GM18951 (cell line): ENCODE results near the gene GNB1.

Experiments
- POLR2A ChIP-seq: IDR thresholded peaks from 4 replicates; pipeline ENCODE4 v1.6.1; 2011; ENCODE audit warnings: mild to moderate bottlenecking; ENCODE audit not compliant: insufficient read length, insufficient read depth; ENCODE audit errors: extremely low read depth
- in situ Hi-C: fragments of 300-500 bp; cut with MboI; formaldehyde crosslinking; loops from one replicate; pipeline ENCODE4 v1.12.0; 2022; ENCODE audit warnings: low sequenced_read_pairs, mixed read lengths, inconsistent platforms; ENCODE audit not compliant: unreplicated experiment

Gene GNB1

DNA sequence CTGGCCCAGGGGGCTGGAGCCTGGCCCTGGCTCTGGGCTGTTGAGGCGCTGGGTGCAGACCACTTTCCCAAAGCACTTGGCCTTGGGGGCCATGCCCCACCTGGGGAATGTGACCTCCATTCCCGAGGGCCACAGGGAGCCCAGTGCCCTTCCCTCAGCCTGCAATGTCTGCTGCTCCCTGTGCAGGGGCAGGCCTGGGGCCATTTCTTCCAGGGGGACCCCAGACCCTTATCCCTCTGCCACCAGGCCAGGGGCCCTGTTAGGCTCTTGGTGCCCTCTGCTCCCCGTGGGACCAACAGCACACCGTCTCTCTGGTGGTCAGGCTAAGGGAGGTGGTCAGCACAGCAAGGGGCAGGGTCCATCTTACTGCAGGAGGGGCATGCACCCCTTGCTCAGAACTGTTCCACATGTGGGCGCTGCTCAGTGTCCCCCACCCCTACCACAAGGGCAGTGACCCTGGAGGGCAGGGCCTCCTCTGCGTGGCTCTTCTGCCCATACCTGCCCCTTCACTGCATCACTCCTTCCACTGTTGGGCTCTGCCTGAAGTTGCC is 29.2 kb upstream of the GNB1 start:
- no peak for TF ChIP-seq POLR2A
- in situ Hi-C loops: no loop called here

- in situ Hi-C loops: no loop called here
- TF ChIP-seq POLR2A: peak; percentile 39
Measured at GRCh38 chr1:1919304-1920056, 28.6 kb upstream of the GNB1 start.

DNA sequence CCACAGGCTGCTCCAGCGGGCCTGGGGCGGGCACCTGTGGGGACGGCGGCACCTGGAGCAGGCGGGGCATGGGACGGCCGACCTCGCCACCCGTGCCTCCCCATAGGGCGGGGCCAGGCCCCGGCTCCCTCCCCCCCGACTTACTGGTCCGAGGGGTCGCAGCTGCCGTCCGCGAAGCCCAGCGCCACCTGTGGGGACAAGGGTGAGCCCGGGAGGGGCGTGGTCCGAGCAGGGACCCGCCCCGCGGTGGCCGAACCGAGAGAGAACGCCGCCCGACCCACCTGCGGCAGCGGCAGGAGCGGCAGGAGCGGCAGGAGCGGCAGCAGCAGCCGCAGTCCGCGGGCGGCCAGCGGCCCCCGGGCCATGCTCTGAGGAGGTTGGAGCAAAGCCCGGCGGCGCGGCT is 28.0 kb upstream of the GNB1 start, which contains the start of gene TMEM52:
TMEM52 (minus strand) TSS at position 379 of the 403 bp plus-strand sequence; CDS start at position 365, 14 bp downstream.
- in situ Hi-C loops: no loop called here

GRCh38 chr1:1917995-1918900 is 27.4 kb upstream of the GNB1 start:
- in situ Hi-C loops: no loop called here
- no peak for TF ChIP-seq POLR2A

More for the DNA sequence above, 28.0 kb upstream of the GNB1 start, which contains the start of gene TMEM52:
- peak; percentile 31 for TF ChIP-seq POLR2A

- in situ Hi-C loops: no loop called here
- TF ChIP-seq POLR2A: no peak
Measured at GRCh38 chr1:1917304-1917976, 26.6 kb upstream of the GNB1 start.

GRCh38 chr1:1916851-1917251 is 26.0 kb upstream of the GNB1 start:
- no peak for TF ChIP-seq POLR2A
- in situ Hi-C loops: no loop called here

DNA sequence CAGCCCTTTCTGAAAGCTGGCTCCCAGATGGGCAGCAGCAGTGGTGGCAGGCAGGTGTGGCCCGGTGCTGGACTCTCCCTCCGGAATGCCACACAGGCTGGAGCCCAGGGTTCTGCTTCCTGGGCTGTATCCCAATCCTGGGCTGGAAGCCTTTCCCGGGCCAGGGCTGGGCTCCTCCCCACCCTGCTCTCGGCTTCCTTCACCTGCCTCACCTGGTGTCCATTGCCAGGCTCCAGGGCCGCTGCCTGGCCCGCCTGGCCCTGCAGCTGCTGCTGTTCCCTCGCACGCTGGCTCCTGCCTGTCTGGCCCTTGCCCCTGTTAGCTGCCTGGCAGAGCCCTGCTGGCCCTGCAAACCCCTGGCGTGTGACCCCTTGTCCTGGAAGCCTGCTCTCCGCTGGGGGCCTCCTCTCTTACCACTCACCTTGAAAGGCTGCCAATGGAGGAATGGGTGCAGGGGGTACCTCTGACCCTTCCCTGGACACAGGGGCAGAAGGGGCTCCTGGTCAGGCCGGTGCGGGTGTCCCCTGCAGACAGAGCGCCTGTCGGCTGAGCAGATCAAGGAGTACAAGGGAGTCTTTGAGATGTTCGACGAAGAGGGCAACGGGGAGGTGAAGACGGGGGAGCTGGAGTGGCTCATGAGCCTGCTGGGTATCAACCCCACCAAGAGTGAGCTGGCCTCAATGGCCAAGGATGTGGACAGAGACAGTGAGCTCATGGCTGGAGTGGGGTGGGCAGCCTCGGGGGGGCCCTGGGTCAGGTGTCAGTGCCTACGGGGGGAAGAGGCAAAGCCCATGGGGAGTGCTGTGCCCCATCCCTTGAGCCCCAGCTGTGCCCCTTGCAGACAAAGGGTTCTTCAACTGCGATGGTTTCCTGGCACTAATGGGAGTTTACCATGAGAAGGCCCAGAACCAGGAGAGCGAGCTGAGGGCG is 25.3 kb upstream of the GNB1 start:
- in situ Hi-C loops: no loop called here
- no peak for TF ChIP-seq POLR2A

- no peak for TF ChIP-seq POLR2A
- in situ Hi-C loops: no loop called here
Measured at GRCh38 chr1:1914971-1915692, 24.2 kb upstream of the GNB1 start, which contains the start of gene CALML6. TSS of gene CALML6 (plus strand) at chr1:1915260. CDS start at chr1:1915281, 21 bp downstream.

- in situ Hi-C loops: no loop called here
- TF ChIP-seq POLR2A: no peak
Measured at GRCh38 chr1:1914101-1914970, 23.4 kb upstream of the GNB1 start.

DNA sequence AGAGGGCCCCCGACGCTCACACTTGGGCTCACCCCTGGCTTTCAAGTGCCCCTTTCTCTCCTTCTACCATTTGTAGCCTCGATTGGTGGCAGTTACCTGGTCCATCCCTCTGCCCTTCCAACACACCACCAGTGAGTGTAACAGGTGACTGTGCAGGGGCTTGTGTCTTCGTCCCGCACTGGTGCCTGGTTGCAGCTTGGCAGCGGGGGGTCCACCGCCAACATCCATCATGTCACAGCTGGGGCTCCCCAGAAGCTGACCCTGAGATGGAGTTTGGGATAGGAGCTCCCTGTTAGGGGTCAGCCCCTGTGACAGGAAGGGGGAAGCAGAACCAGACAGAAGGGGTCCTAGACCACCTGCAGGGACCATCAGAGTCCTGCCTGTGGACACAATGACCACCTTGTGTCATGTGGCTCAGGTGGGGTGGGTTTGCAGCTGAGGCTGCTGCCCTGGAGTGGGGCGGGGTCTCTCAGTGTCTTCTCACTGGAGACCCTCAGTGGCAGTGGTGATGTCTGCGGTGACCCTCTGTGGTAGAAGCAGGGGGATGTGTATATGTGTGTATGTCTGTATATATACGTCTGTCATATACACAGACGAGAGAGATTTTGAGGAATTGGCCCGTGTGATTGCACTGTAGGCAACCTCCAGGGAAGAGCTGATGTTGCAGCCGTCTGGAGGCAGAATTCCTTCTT is 20.6 kb upstream of the GNB1 start:
- TF ChIP-seq POLR2A: no peak
- in situ Hi-C loops: no loop called here
